Neuronal stem cell (in vitro differentiated cells): Measurements from ENCODE around the gene PCGF3.

Experiments
- DNase-seq: peaks from one replicate; pipeline ENCODE4 v3.0.0-alpha.2; 2013; ENCODE audit warnings: low spot score
- H2AFZ ChIP-seq: one replicate; pipeline ENCODE4 v1.6.1; 2013; ENCODE audit warnings: mild to moderate bottlenecking, low read length, inconsistent platforms
- H2AK5ac ChIP-seq: 2 replicates; pipeline ENCODE4 v1.6.1; 2013; ENCODE audit warnings: low read depth, mild to moderate bottlenecking, inconsistent platforms, low read length, moderate library complexity, mixed read lengths
- H2BK120ac ChIP-seq: 2 replicates; pipeline ENCODE4 v1.6.1; 2013; ENCODE audit warnings: low read depth, mild to moderate bottlenecking, inconsistent platforms, low read length, moderate library complexity, mixed read lengths
- H2BK12ac ChIP-seq: one replicate; pipeline ENCODE4 v1.6.1; 2013; ENCODE audit warnings: low read length, inconsistent platforms
- H2BK15ac ChIP-seq: 2 replicates; pipeline ENCODE4 v1.6.1; 2013; ENCODE audit warnings: mild to moderate bottlenecking, low read length, inconsistent platforms, mixed read lengths
- H2BK5ac ChIP-seq: one replicate; pipeline ENCODE4 v1.6.1; 2013; ENCODE audit warnings: inconsistent platforms, mild to moderate bottlenecking, low read length, moderate library complexity
- H3K14ac ChIP-seq: one replicate; pipeline ENCODE4 v1.6.1; 2013; ENCODE audit warnings: low read length, inconsistent platforms
- H3K18ac ChIP-seq: 2 replicates; pipeline ENCODE4 v1.6.1; 2013; ENCODE audit warnings: low read length, inconsistent platforms
- H3K23ac ChIP-seq: 2 replicates; pipeline ENCODE4 v1.6.1; 2013; ENCODE audit warnings: low read depth, mild to moderate bottlenecking, mixed read lengths, low read length, inconsistent platforms; ENCODE audit not compliant: poor library complexity
- H3K27ac ChIP-seq: replicated peaks from 3 replicates; pipeline ENCODE4 v1.5.1; 2013; ENCODE audit warnings: low read length, inconsistent platforms
- H3K27me3 ChIP-seq, 3 experiments: 2 replicates each; pipeline ENCODE4 v1.6.1; 2013; ENCODE audit warnings: low read length in 3 of 3, mild to moderate bottlenecking in 2 of 3, inconsistent platforms in 1 of 3, low read depth in 1 of 3, mixed read lengths in 1 of 3, moderate library complexity in 1 of 3; ENCODE audit not compliant: control insufficient read depth in 3 of 3, insufficient read depth in 3 of 3
- H3K36me3 ChIP-seq, 2 donors: replicated peaks in 1 of 2; 2 replicates each; pipeline ENCODE4 v1.6.1; 2013; ENCODE audit warnings: low read length in 2 of 2; ENCODE audit not compliant: control insufficient read depth in 2 of 2, insufficient read depth in 2 of 2
- H3K4ac ChIP-seq: 2 replicates; pipeline ENCODE4 v1.6.1; 2013; ENCODE audit warnings: inconsistent platforms, mild to moderate bottlenecking, low read length, moderate library complexity
- H3K4me1 ChIP-seq, 2 donors: 1 replicate in 1 of 2; 2 replicates in 1 of 2; pipeline ENCODE4 v1.6.1; 2013; ENCODE audit warnings: low read length in 2 of 2, low read depth in 1 of 2; ENCODE audit not compliant: control insufficient read depth in 2 of 2, insufficient read depth in 1 of 2
- H3K4me2 ChIP-seq: one replicate; pipeline ENCODE4 v1.6.1; 2013; ENCODE audit warnings: mild to moderate bottlenecking, low read length, inconsistent platforms; ENCODE audit not compliant: insufficient read depth, poor library complexity, severe bottlenecking
- H3K4me3 ChIP-seq, 2 donors: 2 replicates each; pipeline ENCODE4 v1.5.1; 2013; ENCODE audit warnings: low read length in 2 of 2, mild to moderate bottlenecking in 2 of 2, inconsistent platforms in 1 of 2, moderate library complexity in 1 of 2
- H3K79me1 ChIP-seq: one replicate; pipeline ENCODE4 v1.6.1; 2013; ENCODE audit warnings: low read depth, mild to moderate bottlenecking, inconsistent platforms, low read length, moderate library complexity
- H3K9ac ChIP-seq: one replicate; pipeline ENCODE4 v1.6.1; 2013; ENCODE audit warnings: mild to moderate bottlenecking, low read depth, low read length, inconsistent platforms; ENCODE audit not compliant: poor library complexity
- H3K9me3 ChIP-seq, 2 donors: replicated peaks in 1 of 2; 2 replicates each; pipeline versions ENCODE3 to v1.6.1; 2013; ENCODE audit warnings: low read length in 2 of 2, mild to moderate bottlenecking in 2 of 2, inconsistent platforms in 1 of 2, low read depth in 1 of 2, mixed read lengths in 1 of 2, moderate library complexity in 1 of 2; ENCODE audit not compliant: control insufficient read depth in 2 of 2, insufficient read depth in 1 of 2
- H4K8ac ChIP-seq: one replicate; pipeline ENCODE4 v1.6.1; 2013; ENCODE audit warnings: low read depth, mild to moderate bottlenecking, inconsistent platforms, low read length, moderate library complexity
- H4K91ac ChIP-seq: one replicate; pipeline ENCODE4 v1.6.1; 2013; ENCODE audit warnings: low read length, low read depth, mild to moderate bottlenecking, inconsistent platforms; ENCODE audit not compliant: poor library complexity
- WGBS, 2 donors: extraction: QIAGEN DNeasy Blood & Tissue Kit; methylation state at CpG; one replicate each; pipeline ENCODE4 v1.1.7; 2013; ENCODE audit warnings: missing lambda C conversion rate in 2 of 2, mixed read lengths in 1 of 2; ENCODE audit not compliant: insufficient read length in 2 of 2, insufficient replicate concordance in 1 of 2; ENCODE audit errors: extremely low coverage in 2 of 2; 5-methylcytosine and 5-hydroxymethylcytosine counted together

The PCGF3 gene

DNA sequence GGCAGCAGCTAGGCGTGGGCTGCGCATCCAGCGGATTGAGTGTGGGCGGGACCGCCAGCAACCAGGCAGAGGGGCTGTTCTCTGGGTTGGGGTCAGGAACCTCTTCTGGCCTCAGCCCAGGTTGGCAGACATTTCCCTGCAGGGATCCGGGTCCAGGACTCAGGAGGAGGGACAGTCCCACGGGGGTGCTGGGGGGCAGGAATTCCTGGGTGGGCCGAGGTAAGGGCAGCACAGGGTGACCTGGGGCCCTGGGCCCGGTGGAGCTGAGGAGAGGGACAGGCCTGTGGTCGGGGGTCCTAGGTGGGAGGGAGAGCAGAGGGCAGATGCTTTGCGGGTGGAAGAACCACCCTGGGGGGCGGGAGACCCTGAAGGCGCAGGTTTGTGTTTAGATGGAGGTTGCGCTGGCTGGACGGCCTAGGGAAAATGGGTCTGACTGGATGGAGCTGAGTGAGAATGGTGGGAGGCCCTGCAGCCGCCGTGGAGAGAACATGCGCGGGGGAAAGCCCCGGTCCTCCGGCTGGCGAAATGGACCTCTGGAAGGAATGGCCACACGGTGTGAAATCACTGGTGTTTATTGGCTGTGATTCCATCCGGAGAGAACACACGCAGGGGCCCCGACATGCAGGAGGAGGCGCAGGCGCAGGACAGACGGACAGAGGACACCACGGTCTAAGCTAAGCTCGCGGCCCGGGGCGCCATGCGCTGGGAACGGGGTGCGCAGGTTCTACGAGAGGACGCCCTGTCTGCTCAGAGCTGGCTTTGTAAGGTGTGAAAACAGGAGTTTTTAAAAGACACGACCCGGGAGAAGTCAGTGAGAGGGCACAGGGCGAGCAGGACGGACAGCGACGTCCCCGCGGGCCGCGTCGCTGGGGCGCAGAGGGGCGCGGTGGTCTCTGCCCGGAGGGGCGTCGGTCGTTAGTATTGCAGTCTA is 79.0 kb downstream of the PCGF3 start:
- Histone ChIP-seq H3K79me1 (peaks cover 15% of the 10 kb centered on the region), H4K8ac (no peak overlapping the region), H3K36me3 (peaks cover 4 to 12% of the 10 kb centered on the region in 2 donors), H2AFZ (no peak overlapping the region), H2BK12ac (peak overlapping the region; percentile 35), H3K4me2 (no peak overlapping the region), H3K4ac (no peak overlapping the region), H3K9me3 (no peaks in the 10 kb centered on the region), H3K4me3 (no peak overlapping the region), H2BK5ac (no peak overlapping the region), H2AK5ac (peak overlapping the region; percentile 83), H4K91ac (no peak overlapping the region), H3K27ac (no peak overlapping the region), H3K23ac (peak overlapping the region; percentile 58), H2BK15ac (no peak overlapping the region), H3K18ac (peak overlapping the region; percentile 72), H3K9ac (peak overlapping the region; percentile 54), H3K4me1 (peaks cover 11 to 13% of the 10 kb centered on the region in 2 donors), H3K14ac (peak overlapping the region; percentile 79), H2BK120ac (no peak overlapping the region), H3K27me3 (peaks cover 21 to 55% (median 33%) of the 10 kb centered on the region in 3 experiments)
- DNase-seq, result no peak
- WGBS, 2 donors, result no CpG with 5 or more reads among the region's 57 CpGs

DNA sequence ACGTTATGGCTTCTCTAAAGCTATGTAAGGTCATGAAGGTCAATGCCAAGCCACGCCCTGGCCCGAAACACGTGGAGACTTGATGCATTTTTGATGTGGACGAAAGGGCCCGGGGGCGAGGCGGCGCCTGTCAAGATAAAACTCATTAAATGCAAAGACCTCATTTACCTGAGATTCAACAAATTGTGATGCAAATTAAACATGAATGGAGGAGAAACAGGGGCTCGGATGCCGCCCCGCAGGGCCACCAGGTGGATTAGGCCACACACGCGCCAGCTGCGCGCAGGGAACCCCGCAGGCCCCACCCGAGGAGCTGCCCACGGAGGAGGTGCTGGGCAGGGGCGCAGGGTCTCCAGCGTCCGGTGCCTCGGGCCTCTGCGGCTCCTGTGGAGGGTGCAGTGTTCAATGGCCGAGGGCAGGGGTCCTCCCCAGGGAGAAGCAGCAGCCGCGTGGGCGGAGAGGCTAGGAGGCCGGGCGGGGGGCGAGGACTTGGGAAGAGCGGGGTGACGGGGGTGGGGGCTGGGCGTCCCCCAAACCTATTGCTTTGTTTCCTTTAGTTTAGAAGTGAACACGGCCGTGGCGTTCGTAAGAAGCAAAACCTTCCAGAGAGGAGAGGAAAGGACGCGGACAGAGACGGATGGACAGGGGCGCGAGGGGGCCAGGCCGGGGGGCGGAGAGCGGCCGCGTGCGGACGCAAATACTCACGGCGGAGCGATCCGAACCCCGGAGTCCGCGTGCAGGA is 79.9 kb downstream of the PCGF3 start:
- no peak overlapping the region for H2BK12ac ChIP-seq
- H2AFZ ChIP-seq, result peak overlapping the region; percentile 72
- H3K14ac ChIP-seq, result peak overlapping the region; percentile 79
- peaks cover 0 to 3% of the 10 kb centered on the region in 2 donors for H3K36me3 ChIP-seq
- peaks cover 21 to 55% (median 33%) of the 10 kb centered on the region in 3 experiments for H3K27me3 ChIP-seq
- peak overlapping the region; percentile 73 for H3K4me2 ChIP-seq
- H3K9ac ChIP-seq, result peak overlapping the region; percentile 21
- H4K8ac ChIP-seq, result no peak overlapping the region
- peak overlapping the region; percentile 72 for H3K18ac ChIP-seq
- no peaks in the 10 kb centered on the region for H3K9me3 ChIP-seq
- H3K79me1 ChIP-seq, result peaks cover 9% of the 10 kb centered on the region
- H3K27ac ChIP-seq, result no peak overlapping the region
- H3K4me1 ChIP-seq, result peaks cover 8% of the 10 kb centered on the region in 2 donors
- no peak for DNase-seq
- H2BK15ac ChIP-seq, result no peak overlapping the region
- H2AK5ac ChIP-seq, result no peak overlapping the region
- H3K4me3 ChIP-seq, result peak overlapping the region in 1 of 2 donors; percentile 8
- H2BK120ac ChIP-seq, result no peak overlapping the region
- H4K91ac ChIP-seq, result no peak overlapping the region
- H2BK5ac ChIP-seq, result no peak overlapping the region
- no CpG with 5 or more reads among the region's 57 CpGs for WGBS, 2 donors
- H3K4ac ChIP-seq, result no peak overlapping the region
- H3K23ac ChIP-seq, result peak overlapping the region; percentile 58

DNA sequence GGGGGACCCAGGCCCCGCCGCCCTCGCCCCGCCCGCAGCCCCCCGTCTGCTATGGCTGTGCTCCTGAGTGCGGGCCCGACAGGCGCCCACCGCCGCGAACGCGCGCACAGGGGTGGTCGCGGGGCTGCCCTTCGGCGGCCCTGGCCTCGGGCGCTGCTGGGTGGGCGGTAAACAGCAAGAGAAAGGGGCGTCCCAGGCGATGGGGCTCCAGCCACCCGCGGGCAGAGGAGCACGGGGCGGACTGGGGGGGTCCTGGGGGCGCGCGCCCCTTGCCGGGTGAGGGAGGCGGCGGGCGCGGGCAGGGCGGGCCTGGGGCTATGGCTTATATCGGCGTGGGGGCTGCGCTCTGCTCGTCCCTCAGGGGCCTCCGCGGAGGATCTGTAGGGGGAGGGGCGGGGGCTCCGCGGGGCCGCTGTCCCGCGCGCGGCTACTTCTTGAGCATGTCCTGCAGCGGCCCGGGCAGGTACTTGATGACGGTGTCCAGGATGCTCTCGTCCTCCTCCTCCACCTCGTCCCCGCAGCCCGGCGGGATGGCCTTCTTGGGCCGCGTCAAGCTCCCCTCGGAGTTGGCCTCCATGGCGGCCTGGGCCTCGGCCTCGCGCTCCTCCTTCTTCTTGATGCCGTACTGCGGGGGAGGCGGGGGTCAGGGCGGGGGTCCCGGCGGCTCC is 80.6 kb downstream of the PCGF3 start:
- Histone ChIP-seq H3K14ac (no peak overlapping the region), H4K91ac (no peak overlapping the region), H3K4ac (no peak overlapping the region), H2BK12ac (no peak overlapping the region), H3K18ac (no peak overlapping the region), H3K27me3 (peaks cover 21 to 56% (median 33%) of the 10 kb centered on the region in 3 experiments), H3K9ac (peak overlapping the region; percentile 21), H3K4me3 (peak overlapping the region in 1 of 2 donors; percentile 62), H2BK5ac (no peak overlapping the region), H2BK15ac (no peak overlapping the region), H3K4me1 (peaks cover 5 to 6% of the 10 kb centered on the region in 2 donors), H3K23ac (no peak overlapping the region), H3K36me3 (no peaks in the 10 kb centered on the region), H3K9me3 (no peaks in the 10 kb centered on the region), H4K8ac (peak overlapping the region; percentile 17), H2AFZ (peak overlapping the region; percentile 72), H3K4me2 (peak overlapping the region; percentile 73), H3K27ac (no peak overlapping the region), H2BK120ac (no peak overlapping the region), H3K79me1 (peaks cover 4% of the 10 kb centered on the region), H2AK5ac (peak overlapping the region; percentile 70)
- no peak for DNase-seq
- WGBS, 2 donors, result no CpG with 5 or more reads among the region's 72 CpGs
